Measurements from ENCODE around the gene CCNL2. TPM values are rescaled to one million over a fixed set of nuclear protein-coding genes. Genes with fewer than 3 reads are reported as not detected.
"Not testable (repeated sequence)": the region's sequence is repeated elsewhere in the genome, so short reads cannot be mapped to it uniquely, and the experiment has no call there.

Gene CCNL2
- polyA plus RNA-seq, 3 donors, result 183 to 230 (median 206) TPM

DNA sequence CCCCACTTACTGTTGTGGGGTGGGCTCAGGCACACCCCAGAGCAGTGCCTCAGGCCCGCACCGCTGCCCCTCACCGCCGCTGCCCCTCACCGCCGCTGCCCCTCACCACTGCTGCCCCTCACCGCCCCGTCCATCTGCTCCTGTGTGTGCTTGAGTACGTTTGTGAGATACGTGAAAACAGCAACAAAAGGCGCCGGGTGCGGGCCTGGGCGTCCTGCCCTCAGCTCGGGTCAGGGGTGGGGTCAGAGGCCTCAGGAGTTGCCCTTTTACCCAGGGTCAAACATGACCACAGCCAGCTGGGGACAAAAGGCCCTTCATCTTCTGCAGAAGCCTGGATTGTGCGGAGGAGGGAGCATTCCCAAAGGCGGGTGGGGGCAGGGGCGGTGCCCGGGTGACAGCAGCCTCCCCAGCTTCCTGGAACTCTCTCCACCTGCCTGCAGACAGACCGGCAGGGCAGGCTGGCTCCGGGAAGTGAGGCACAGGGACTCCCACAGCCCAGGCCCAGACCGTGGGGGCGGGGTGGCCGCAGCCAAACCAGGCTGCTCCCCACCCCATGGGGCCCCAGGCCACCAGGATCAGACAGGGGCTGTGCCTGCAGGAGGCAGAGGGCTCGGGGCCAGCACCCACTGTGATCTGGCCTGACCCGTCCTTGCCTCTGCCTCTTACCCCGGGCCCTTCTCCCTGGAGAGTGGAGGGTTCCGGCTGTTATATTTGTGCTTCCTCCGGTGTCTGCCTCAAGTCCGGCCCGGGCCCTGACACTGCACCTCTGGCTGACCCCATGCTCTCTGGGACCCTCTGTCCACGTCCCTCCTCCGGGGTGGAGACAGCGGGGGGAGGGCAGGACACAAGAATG is 34.0 kb upstream of the CCNL2 start:
- no peak for DNase-seq (ENCODE audit: low read depth in 3 of 3, low spot score in 2 of 3)

DNA sequence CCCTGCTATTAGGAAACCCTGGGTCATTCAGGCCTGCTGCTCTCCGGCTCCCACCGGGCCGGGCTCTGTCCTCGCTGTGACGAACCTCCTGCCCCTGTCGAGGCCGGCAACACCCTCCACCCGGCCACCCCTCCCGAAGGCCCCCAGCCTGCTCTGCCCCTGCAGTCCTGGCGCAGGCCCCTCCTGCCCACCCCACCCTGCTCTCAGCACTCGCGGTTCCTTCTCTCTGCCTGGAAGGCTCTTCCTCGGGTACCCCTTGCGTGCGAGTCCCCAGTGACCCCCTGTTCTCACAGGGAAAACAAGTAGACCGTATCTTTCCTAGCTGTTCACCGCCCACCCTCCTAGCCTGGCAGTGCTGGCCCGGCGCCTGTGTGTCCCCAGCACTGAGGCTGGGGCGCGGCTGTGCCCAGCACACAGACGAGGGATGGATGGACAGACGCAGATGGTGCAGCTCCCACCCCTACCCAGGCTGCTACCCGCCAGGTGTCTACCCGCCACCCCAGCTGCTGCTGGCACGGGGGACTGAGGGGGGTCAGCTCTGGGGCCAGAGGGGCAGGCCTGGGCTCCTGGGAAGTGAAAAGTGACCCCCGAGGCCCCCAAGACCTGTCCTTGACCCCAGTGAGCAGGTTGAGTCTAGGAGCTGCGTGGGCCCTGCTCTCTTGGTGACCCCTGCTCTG is 33.3 kb upstream of the CCNL2 start:
- no peak for DNase-seq (ENCODE audit: low read depth in 3 of 3, low spot score in 2 of 3)

GRCh38 chr1:1431845-1432273 is 32.7 kb upstream of the CCNL2 start:
- no peak for DNase-seq (ENCODE audit: low read depth in 3 of 3, low spot score in 2 of 3)

- no peak for DNase-seq (ENCODE audit: low read depth in 3 of 3, low spot score in 2 of 3)
Measured at GRCh38 chr1:1430992-1431844, 32.1 kb upstream of the CCNL2 start.

GRCh38 chr1:1430114-1430982 is 31.2 kb upstream of the CCNL2 start:
- DNase-seq (ENCODE audit: low read depth in 3 of 3, low spot score in 2 of 3), result no peak

GRCh38 chr1:1429671-1430073 is 30.5 kb upstream of the CCNL2 start:
- no peak for DNase-seq (ENCODE audit: low read depth in 3 of 3, low spot score in 2 of 3)

GRCh38 chr1:1428967-1429366 is 29.8 kb upstream of the CCNL2 start:
- DNase-seq (ENCODE audit: low read depth in 3 of 3, low spot score in 2 of 3), result not testable (repeated sequence)

- no peak for DNase-seq (ENCODE audit: low read depth in 3 of 3, low spot score in 2 of 3)
Measured at GRCh38 chr1:1428174-1428573, 29.0 kb upstream of the CCNL2 start.

GRCh38 chr1:1427820-1428148 is 28.6 kb upstream of the CCNL2 start:
- no peak for DNase-seq (ENCODE audit: low read depth in 3 of 3, low spot score in 2 of 3)

- no peak for DNase-seq (ENCODE audit: low read depth in 3 of 3, low spot score in 2 of 3)
Measured at GRCh38 chr1:1427106-1427819, 28.1 kb upstream of the CCNL2 start.

GRCh38 chr1:1426496-1427105 is 27.5 kb upstream of the CCNL2 start:
- DNase-seq (ENCODE audit: low read depth in 3 of 3, low spot score in 2 of 3), result no peak

GRCh38 chr1:1425753-1426495 is 26.8 kb upstream of the CCNL2 start:
- no peak for DNase-seq (ENCODE audit: low read depth in 3 of 3, low spot score in 2 of 3)

GRCh38 chr1:1425426-1425752 is 26.3 kb upstream of the CCNL2 start:
- DNase-seq (ENCODE audit: low read depth in 3 of 3, low spot score in 2 of 3), result no peak

GRCh38 chr1:1424707-1425106 is 25.6 kb upstream of the CCNL2 start:
- DNase-seq (ENCODE audit: low read depth in 3 of 3, low spot score in 2 of 3), result no peak

DNA sequence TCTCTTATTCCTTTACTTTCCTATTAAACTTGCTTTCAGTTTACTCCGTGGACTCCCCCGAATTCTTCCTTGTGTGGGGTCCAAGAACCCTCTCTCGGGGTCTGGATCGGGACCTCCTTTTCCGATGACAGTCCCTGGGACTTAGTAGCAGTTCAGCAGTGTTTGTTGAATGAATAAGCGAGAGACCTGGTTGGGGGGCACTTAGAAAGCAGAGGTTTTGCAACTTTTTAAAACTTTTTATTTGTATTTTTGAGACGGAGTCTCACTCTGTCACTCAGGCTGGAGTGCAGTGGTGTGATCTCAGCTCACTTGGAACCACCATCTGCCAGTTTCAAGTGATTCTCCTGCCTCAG is 24.1 kb upstream of the CCNL2 start:
- DNase-seq (ENCODE audit: low read depth in 3 of 3, low spot score in 2 of 3), result no peak

DNA sequence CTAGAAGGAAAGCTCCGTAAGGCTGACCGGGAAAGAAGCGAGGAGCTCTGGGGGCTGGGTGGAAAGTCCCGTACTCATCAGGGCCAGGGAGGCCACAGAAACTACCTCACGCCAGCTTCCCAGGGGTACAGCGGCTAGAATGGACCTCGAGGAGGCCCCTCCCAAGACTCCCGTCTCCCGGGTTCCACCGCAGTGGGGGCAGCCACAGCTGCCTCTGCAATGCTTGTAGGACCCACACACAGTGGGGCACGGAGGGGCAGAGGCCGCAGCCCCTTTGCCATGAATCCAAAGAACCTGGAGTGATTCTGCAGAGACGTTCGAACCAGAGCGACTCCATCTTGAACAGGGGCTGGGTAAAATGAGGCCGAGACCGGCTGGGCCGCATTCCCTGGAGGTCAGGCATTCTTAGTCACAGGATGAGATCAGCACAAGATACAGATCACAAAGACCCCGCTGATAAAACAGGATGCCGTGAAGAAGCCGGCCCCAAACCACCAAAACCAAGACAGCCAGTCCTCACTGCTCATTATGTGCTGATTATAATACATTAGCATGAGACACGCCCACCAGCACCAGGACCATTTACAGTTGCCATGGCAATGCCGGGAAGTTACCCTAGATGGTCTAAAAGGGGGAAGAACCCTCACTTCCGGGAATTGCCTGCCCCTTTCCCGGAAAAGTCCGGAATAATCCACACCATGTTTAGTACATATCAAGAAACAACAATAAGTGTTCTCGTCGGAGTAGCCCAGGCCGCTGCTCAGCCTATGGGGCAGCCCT is 23.5 kb upstream of the CCNL2 start:
- DNase-seq (ENCODE audit: low read depth in 3 of 3, low spot score in 2 of 3), result no peak

DNA sequence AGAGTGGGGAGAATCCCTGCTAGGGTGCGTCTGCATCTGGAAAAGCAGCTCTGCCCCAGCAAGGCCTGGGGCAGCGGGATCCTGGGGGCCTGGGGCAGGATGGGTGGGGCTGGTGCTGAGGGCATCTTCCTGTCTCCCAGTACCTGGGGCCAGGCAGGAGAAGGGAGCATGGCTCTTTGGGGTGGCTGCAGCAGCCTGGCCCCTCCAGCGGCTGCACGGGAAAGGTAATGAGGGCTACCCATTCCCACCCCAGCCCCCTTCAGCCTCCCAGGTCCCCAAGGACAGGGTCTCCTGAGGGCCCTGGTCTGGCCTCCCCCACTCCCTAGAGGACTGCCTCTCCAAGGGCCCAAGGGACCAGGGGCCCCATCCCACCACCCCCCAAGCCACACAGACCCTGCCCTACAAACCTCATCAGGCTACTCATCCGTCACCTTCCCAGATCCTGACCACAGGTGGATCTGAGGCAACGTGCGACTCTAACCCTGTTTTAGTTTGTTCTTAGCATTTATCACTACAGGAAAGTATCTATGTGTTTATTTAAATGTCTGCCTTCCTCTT is 22.9 kb upstream of the CCNL2 start:
- no peak for DNase-seq (ENCODE audit: low read depth in 3 of 3, low spot score in 2 of 3)
